ENCODE data around the gene CTIF.

- no peak for TF ChIP-seq EP300 (IDR thresholded peaks at IDR 0.05)
- TF ChIP-seq, protein P1, sequence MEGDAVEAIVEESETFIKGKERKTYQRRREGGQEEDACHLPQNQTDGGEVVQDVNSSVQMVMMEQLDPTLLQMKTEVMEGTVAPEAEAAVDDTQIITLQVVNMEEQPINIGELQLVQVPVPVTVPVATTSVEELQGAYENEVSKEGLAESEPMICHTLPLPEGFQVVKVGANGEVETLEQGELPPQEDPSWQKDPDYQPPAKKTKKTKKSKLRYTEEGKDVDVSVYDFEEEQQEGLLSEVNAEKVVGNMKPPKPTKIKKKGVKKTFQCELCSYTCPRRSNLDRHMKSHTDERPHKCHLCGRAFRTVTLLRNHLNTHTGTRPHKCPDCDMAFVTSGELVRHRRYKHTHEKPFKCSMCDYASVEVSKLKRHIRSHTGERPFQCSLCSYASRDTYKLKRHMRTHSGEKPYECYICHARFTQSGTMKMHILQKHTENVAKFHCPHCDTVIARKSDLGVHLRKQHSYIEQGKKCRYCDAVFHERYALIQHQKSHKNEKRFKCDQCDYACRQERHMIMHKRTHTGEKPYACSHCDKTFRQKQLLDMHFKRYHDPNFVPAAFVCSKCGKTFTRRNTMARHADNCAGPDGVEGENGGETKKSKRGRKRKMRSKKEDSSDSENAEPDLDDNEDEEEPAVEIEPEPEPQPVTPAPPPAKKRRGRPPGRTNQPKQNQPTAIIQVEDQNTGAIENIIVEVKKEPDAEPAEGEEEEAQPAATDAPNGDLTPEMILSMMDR (IDR thresholded peaks at IDR 0.05): no peak
Observed at GRCh38 chr18:48740851-48741485, 202.1 kb downstream of the CTIF start.
